ENCODE data around the gene NABP2.

- TF ChIP-seq EZH2 (IDR thresholded peaks at IDR 0.05; ENCODE audit: insufficient read depth, poor library complexity, severe bottlenecking): no peak
- no peak for TF ChIP-seq EZH2phosphoT487 (IDR thresholded peaks at IDR 0.05; ENCODE audit: insufficient read depth, low read depth)
Observed at GRCh38 chr12:56221232-56221756, 2.8 kb upstream of the NABP2 start.
